ENCODE results near the gene CLEC7A.

CLEC7A gene

GRCh38 chr12:10067264-10067663 lies 62.7 kb downstream of the CLEC7A start:
- Histone ChIP-seq H3K4me3 (ENCODE audit: low read length) (no peak overlapping the region), H3K9me3 (ENCODE audit: insufficient read depth, low read length) (no peaks in the 10 kb centered on the region), H2AFZ (ENCODE audit: low read depth, low read length) (no peak overlapping the region)

More at GRCh38 chr12:10067264-10067663, 62.7 kb downstream of the CLEC7A start:
- Histone ChIP-seq H3K4me2 (ENCODE audit: low read length) (no peak overlapping the region), H4K20me1 (ENCODE audit: insufficient read depth, low read length) (no peaks in the 10 kb centered on the region), H3K27me3 (ENCODE audit: low read depth, low read length) (peaks cover 7% of the 10 kb centered on the region; the same call in 1 of the 2 replicates), H3K9ac (ENCODE audit: low read length) (no peak overlapping the region), H3K36me3 (replicated peaks; ENCODE audit: low read depth, low read length) (no peaks in the 10 kb centered on the region), H3K79me2 (ENCODE audit: low read length) (no peaks in the 10 kb centered on the region), H3K4me1 (ENCODE audit: low read length) (peaks cover 26% of the 10 kb centered on the region), H3K27ac (ENCODE audit: low read length) (no peak overlapping the region)
- TF ChIP-seq EZH2phosphoT487 (IDR thresholded peaks at IDR 0.05; ENCODE audit: low read depth) (no peak), CTCF (IDR thresholded peaks at IDR 0.05; ENCODE audit: low read depth, low read length) (no peak)
